Measurements from ENCODE around the gene CPS1. TPM values are rescaled to one million over a fixed set of nuclear protein-coding genes. Genes with fewer than 3 reads are reported as not detected.

Gene CPS1
- total RNA-seq = 19.8 and 21.4 TPM in 2 replicates

GRCh38 chr2:210556329-210556980 is at the start of gene CPS1:
CPS1 (plus strand) TSS chr2:210556599; CDS start chr2:210556734, 135 bp downstream.

Other genes starting within 250 kb of the CPS1 start
- not detected in 2 replicates for gene MYL1, start 241.4 kb upstream of the CPS1 start, total RNA-seq
- 33.5 and 37.5 TPM in 2 replicates for gene LANCL1, start 79.8 kb upstream of the CPS1 start, total RNA-seq